AG09319 (cell line): ENCODE results near the gene GNB2.
A peak's percentile ranks its signal among the peaks of the same experiment; 100 is the strongest.
"Not testable (repeated sequence)": the region's sequence is repeated elsewhere in the genome, so short reads cannot be mapped to it uniquely, and the experiment has no call there.

Experiments
- DNase-seq: peaks from one replicate; pipeline ENCODE4 v3.0.0-alpha.2; 2010; ENCODE audit warnings: low read depth; ENCODE audit errors: extremely low read depth
- TF ChIP-seq, protein P1 (sequence below): IDR thresholded peaks from 2 replicates; pipeline ENCODE4 v1.5.1; 2011; ENCODE audit warnings: low read depth, mild to moderate bottlenecking, inconsistent platforms, low read length, moderate library complexity

The GNB2 gene

DNA sequence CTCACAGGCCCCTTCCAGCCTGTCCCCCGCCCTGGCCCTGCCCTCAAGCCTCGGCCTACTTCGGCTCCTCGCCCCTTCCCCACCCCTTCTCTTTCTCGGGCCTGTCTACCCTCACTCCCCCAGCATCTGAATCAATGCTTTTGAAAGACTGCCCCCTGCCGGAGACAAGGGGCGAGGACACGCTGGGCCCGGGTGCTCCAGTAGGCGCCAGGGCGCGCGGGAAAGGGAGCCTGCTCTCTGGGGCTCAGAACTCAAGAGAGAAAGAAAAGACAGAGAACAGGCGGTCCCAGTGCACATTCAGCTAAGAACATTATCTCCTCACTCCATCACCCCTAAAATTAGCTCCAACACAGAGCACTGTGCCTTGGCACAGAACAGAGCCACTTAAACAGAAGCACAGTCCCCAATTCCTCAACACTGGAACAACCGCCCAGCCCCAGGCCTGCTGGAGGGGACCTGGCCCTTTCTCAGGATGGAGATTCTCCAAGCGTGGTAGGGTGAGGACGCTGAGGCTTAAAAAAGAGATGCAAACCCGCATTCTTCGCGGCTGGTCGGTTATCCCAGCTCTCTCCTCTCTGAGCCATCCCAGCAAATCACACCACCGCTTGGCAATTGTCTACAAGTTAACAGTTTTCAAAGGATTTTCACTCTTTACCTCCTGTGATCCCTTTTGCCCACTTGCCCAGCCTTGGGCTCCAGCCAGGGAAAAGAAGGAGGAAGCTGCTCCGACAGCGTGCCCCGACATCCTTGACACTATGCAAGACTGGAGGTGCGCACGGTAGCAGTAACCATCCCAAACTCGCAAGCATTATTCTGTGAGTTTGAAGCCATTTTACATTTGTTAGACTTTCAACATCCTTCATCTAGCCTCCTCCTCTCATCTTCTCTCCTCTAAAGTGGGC is 18.4 kb downstream of the GNB2 start:
- DNase-seq = peak; percentile 27
- TF ChIP-seq, protein P1, sequence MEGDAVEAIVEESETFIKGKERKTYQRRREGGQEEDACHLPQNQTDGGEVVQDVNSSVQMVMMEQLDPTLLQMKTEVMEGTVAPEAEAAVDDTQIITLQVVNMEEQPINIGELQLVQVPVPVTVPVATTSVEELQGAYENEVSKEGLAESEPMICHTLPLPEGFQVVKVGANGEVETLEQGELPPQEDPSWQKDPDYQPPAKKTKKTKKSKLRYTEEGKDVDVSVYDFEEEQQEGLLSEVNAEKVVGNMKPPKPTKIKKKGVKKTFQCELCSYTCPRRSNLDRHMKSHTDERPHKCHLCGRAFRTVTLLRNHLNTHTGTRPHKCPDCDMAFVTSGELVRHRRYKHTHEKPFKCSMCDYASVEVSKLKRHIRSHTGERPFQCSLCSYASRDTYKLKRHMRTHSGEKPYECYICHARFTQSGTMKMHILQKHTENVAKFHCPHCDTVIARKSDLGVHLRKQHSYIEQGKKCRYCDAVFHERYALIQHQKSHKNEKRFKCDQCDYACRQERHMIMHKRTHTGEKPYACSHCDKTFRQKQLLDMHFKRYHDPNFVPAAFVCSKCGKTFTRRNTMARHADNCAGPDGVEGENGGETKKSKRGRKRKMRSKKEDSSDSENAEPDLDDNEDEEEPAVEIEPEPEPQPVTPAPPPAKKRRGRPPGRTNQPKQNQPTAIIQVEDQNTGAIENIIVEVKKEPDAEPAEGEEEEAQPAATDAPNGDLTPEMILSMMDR = peak; percentile 91

DNA sequence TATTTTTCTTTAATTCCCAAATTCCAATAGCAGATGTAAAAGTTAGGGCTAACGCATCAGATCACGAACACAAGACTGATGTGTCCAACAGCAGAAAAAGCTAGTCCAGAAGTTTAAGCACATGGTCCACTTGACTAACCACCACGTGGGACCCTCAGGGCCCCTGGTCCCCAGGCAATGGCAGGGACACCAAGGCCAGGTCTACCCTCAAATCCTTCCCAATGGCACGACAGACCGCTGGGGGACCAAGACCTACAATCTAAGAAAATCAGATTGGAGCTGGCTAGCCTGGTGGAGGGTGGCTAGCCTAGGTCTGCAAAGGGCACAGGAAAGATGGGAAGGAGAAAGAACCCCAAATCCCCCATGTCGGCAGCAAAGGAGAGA is 19.0 kb downstream of the GNB2 start:
- TF ChIP-seq, protein P1 = no peak
- no peak for DNase-seq

DNA sequence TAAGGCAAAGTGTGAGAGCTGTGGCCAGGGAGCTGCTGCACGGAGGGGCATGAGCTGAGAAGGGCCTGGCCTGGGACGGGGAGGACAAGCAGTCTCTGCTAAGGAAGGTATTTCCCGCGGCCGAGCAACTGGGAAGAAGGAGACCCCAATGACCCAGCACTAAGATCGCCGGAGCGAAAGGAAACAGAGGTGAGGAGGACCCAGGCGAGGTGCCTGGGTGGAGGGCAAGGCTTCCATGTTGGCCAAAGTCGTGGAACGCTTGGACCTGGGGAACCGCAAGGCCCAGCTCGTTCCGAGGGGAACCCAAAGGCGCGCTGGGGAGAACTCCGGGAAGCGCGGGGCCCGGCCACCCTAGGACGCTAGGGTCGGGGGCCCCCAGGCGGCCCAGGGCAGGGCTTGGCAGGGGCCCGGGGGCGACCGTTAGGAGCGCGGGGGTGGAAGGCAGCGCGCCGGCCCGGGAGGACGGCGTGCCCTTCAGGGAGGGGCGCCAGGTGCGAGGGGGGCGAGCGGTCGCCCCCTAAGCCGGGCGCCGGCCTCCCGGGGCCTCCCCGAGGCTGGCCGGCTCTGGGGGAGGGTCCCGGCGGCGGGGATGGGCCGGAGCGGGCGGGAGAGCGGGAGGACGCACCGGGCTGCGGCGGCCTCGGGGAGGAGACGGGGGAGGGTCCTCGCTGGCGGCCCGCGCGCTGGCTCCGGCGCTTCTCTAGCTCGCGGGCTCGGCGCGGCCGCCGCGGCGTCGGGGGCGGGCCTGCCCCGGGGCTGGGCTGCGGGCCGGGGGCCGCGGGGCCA is 20.0 kb downstream of the GNB2 start:
- TF ChIP-seq, protein P1 = no peak
- no peak for DNase-seq

DNA sequence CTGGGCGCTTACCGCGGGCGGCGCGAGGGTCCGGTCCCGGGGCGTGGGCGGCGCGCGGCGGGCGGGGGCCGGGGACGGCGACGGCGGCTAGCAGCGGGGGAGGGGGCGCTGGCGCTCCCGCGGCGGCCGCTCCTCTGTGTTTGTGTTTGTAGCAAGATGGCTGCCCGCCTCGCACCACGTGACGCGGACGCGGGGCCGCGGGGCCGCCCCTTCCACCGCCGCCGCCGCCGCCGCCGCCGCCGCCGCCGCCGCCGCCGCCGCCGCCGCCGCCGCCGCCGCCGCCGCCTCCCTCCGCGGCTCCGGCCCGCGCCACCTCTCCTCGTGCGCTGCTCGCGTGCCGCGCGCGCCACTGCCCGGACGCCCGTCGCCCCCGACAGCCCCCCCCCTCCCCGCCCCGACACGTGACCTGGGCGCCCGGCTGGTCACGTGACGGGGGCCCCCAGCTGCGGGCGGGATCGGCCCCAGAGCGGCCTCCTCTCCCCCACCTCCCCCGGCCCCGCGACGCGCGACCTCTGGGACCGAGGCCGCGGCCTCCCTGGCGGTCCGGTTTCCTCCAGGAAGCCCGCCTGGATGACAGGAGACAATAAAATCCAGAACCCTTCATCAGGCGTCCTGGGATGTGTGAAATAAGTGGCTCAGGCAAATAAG is 20.7 kb downstream of the GNB2 start, which contains the start of gene GIGYF1:
TSS of gene GIGYF1 (minus strand) at position 153 of the 648 bp plus-strand sequence. CDS start 6,012 bp downstream, outside the sequence.
- TF ChIP-seq, protein P1 = no peak
- no peak for DNase-seq

DNA sequence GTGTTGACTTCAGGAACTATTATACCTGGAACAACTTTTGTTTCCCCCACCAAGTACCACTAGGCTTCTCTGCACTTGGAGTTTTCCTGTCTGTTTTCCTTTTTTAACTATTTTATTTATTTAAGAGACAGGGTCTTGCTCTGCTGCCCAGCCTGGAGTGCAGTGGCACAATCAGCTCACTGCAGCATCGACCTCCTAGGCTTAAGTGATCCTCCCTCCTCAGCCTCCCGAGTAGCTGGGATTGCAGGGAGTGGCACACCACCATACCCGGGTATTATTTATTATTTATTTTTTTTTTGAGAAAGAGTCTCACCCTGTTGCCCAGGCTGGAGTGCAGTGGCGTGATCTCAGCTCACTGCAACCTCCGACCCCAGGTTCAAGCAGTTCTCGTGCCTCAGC is 22.6 kb downstream of the GNB2 start:
- no peak for DNase-seq
- TF ChIP-seq, protein P1 = no peak

DNA sequence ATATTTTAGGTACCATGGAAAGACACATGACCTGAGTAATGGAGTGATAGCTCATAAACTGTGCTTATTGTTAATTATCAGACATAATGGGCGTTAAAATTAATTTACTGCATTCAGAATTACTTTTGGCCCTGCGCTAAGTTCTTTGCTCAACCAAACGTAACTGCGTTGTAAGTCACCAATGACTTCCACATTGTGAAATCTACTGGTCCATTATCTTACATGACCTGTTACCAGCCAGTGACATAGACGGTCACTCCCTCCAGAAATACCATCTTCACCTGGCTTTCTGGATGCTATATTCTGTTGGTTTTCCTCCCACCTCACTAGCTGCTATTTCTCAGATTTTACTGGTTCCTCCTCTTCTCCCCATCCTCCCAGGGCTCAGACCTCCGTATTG is 25.5 kb downstream of the GNB2 start:
- no peak for DNase-seq

DNA sequence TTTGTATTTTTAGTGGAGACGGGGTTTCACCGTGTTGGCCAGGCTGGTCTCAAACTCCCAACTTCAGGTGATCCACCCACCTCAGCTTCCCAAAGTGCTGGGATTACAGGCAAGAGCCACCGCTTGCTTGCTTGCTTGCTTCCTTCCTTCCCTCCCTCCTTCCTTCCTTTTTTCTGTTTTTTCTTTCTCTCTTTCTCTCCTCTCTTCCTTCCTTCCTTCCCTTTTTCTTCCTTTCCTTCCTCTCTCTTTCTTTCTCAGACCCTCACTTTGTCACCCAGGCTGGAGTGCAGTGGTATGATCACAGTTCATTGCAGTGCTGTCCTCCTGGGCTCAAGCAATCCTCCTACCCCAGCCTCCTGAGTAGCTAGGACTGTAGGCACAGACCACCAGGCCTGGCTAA is 27.5 kb downstream of the GNB2 start:
- DNase-seq = not testable (repeated sequence)

More for the DNA sequence above, 25.5 kb downstream of the GNB2 start:
- TF ChIP-seq, protein P1 = no peak
